H1 (cell line): ENCODE measurements around the gene TFE3. TPM values are rescaled to one million over a fixed set of nuclear protein-coding genes. Genes with fewer than 3 reads are reported as not detected.

Experiments used
- CEBPB ChIP-seq: IDR thresholded peaks from 2 replicates; pipeline ENCODE4 v1.6.1; 2012; ENCODE audit warnings: low read depth, low read length
- CHD7 ChIP-seq: fragments of 300-600 bp; sonication (generic); IDR thresholded peaks from 2 replicates; pipeline ENCODE4 v1.7.1; 2012; ENCODE audit warnings: low read length, moderate library complexity, mild to moderate bottlenecking, inconsistent platforms; ENCODE audit not compliant: insufficient replicate concordance
- KDM4A ChIP-seq: IDR thresholded peaks from one replicate; pipeline ENCODE4 v1.7.1; 2012; ENCODE audit warnings: low read depth, mild to moderate bottlenecking, moderate library complexity, low read length, inconsistent platforms; ENCODE audit not compliant: severe bottlenecking
- RXRA ChIP-seq: IDR thresholded peaks from 2 replicates; pipeline ENCODE4 v1.6.1; 2011; ENCODE audit warnings: low read depth, mild to moderate bottlenecking, low read length, moderate library complexity; ENCODE audit not compliant: insufficient read depth
- SIX5 ChIP-seq: IDR thresholded peaks from 2 replicates; pipeline ENCODE4 v1.6.1; 2011; ENCODE audit warnings: mild to moderate bottlenecking, low read depth, low read length
- SP4 ChIP-seq: IDR thresholded peaks from 2 replicates; pipeline ENCODE4 v1.6.1; 2012; ENCODE audit warnings: low read length, inconsistent platforms
- polyA plus RNA-seq, 7 experiments: library from polyadenylated mRNA; depleted of rRNA in 3 of 7; stranded (reverse) in 5 of 7; unstranded in 2 of 7; fragments of >200 nt in 5 of 7; fragments of 200-250 nt in 2 of 7; gene quantifications; 1 replicate in 5 of 7; 2 replicates in 1 of 7; 4 replicates in 1 of 7; pipeline versions ENCODE4 v1.2.1 to v1.2.3, GENCODE V29; 2011 to 2013; ENCODE audit warnings: missing spikeins in 2 of 7, mixed read lengths in 2 of 7
- total RNA-seq: library from RNA; stranded (reverse); fragmentation: NEBNext Ultra II Directional; extraction: Animal tissue kit (Norgen Biotek cat#: 25700); gene quantifications from 2 replicates; pipeline ENCODE4 v1.2.1, GENCODE V29; 2021
- TF ChIP-seq, protein P1 (sequence below): IDR thresholded peaks from 2 replicates; pipeline ENCODE4 v1.6.1; 2012; ENCODE audit warnings: inconsistent platforms

Gene TFE3
- total and polyA plus RNA-seq, 2 of the 8 experiments (the other 6 are each of a cell fraction or from before 2014, with no cell fraction given): 33.7 to 52.9 TPM

DNA sequence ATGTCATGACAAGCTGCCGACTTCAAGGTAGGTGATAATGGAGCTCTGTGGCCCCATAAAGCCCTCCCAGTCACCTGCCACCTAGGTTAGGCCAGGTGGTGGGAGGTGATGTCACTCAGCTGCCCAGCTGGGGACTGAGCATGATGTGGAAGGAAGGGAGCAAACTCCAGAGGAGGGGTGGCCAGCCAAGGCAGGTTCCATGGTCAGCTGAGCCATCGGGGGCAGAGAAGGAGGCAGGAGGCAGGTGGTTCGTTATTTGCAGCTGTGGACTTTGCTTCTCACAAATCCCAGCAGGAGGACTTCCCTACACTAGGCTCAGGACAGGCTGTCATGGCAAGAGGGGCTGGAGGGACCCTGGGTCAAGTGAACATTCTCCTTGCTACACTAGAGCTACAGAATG, 17.8 kb upstream of the TFE3 start (continued):
- no peak for TF ChIP-seq CHD7
- TF ChIP-seq CEBPB: no peak
- no peak for TF ChIP-seq RXRA
- TF ChIP-seq, protein P1, sequence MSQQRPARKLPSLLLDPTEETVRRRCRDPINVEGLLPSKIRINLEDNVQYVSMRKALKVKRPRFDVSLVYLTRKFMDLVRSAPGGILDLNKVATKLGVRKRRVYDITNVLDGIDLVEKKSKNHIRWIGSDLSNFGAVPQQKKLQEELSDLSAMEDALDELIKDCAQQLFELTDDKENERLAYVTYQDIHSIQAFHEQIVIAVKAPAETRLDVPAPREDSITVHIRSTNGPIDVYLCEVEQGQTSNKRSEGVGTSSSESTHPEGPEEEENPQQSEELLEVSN: no peak
- TF ChIP-seq SP4: no peak
- TF ChIP-seq SIX5: no peak
- no peak for TF ChIP-seq KDM4A
